Vagina (tissue), 2 donors: Measurements from ENCODE around the gene EIF3F.

Experiments
- POLR2A ChIP-seq, 2 donors: fragments of 450-650 bp; IDR thresholded peaks; one replicate each; pipeline ENCODE4 v1.6.1; 2017; ENCODE audit warnings: antibody characterized with exemption in 2 of 2, mild to moderate bottlenecking in 2 of 2, moderate library complexity in 2 of 2
- POLR2AphosphoS5 ChIP-seq, 2 donors: sonication (generic); formaldehyde crosslinking; IDR thresholded peaks; one replicate each; pipeline ENCODE4 v1.9.0; 2017; ENCODE audit warnings: antibody characterized with exemption in 2 of 2, mild to moderate bottlenecking in 2 of 2, low read depth in 1 of 2; ENCODE audit not compliant: insufficient read depth in 1 of 2
- TF ChIP-seq, protein P1 (sequence below), 3 experiments: fragments of 450-650 bp in 2 of 3; fragments of 200-600 bp in 1 of 3; sonication (generic) in 1 of 3; IDR thresholded peaks; one replicate each; pipeline ENCODE4 v1.5.1; 2017 to 2019; ENCODE audit warnings: antibody characterized with exemption in 3 of 3, mild to moderate bottlenecking in 2 of 3, moderate library complexity in 2 of 3

DNA sequence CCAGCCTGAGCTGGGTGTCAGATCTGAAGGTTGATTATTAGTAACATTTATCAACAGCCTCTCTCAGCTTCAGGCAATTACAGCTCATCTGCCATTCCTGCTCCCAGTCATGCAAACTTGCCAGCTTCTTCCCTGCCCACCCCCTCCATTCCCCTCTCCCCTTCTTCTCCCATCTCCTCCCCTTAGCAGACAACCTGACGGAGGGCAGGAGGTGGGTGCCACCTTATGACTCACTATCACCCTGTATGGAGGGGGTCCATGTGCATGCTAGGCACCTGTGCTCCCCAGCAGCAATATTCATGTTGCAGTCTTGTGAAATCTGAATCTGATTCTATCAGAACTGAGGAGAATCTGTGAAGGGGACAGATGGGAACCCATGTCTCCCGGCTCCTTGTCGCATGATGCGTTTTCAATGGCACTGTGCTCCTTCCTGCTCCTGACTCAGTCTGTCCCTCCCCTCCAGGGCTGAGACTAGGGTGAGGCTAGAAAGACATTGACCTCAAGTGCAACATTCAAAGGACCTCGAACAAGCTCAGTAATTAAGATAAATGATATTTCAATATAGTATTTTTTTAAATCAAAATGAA is 47.6 kb downstream of the EIF3F start:
- TF ChIP-seq, protein P1, sequence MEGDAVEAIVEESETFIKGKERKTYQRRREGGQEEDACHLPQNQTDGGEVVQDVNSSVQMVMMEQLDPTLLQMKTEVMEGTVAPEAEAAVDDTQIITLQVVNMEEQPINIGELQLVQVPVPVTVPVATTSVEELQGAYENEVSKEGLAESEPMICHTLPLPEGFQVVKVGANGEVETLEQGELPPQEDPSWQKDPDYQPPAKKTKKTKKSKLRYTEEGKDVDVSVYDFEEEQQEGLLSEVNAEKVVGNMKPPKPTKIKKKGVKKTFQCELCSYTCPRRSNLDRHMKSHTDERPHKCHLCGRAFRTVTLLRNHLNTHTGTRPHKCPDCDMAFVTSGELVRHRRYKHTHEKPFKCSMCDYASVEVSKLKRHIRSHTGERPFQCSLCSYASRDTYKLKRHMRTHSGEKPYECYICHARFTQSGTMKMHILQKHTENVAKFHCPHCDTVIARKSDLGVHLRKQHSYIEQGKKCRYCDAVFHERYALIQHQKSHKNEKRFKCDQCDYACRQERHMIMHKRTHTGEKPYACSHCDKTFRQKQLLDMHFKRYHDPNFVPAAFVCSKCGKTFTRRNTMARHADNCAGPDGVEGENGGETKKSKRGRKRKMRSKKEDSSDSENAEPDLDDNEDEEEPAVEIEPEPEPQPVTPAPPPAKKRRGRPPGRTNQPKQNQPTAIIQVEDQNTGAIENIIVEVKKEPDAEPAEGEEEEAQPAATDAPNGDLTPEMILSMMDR (IDR thresholded peaks at IDR 0.05), result no peak
- TF ChIP-seq POLR2A (IDR thresholded peaks at IDR 0.05), result no peak
- TF ChIP-seq POLR2AphosphoS5 (IDR thresholded peaks at IDR 0.05; ENCODE audit: insufficient read depth in 1 of 2, low read depth in 1 of 2), result no peak
